ENCODE results near the gene GBA2.
A peak's percentile ranks its signal among the peaks of the same experiment; 100 is the strongest.

Gene GBA2

GRCh38 chr9:35763803-35764202, 14.8 kb upstream of the GBA2 start:
- no peak for DNase-seq

- DNase-seq: no peak
Measured at GRCh38 chr9:35763181-35763580, 14.2 kb upstream of the GBA2 start.

DNA sequence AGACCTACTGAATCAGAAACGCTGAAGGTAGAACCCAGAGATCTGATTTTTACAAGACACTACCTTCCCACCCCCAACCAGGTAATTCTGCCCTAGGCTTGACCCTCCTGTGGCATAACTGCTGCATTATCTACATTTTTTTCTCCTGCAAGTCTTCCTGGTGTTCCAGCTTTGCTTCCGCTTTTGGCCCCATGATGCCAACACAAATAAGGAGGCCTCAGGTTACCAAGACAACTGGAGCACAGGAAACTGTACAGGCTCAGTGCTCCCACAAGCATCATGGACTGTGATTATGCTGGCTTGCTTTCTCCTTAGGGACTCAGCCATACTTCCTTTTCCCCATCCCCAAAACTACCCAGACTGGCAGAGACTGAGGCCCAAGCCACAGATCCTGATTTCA, 11.6 kb upstream of the GBA2 start:
- no peak for DNase-seq

- DNase-seq: no peak
Measured at GRCh38 chr9:35759795-35760194, 10.8 kb upstream of the GBA2 start.

- no peak for DNase-seq
Measured at GRCh38 chr9:35758475-35759050, 9.5 kb upstream of the GBA2 start.

DNA sequence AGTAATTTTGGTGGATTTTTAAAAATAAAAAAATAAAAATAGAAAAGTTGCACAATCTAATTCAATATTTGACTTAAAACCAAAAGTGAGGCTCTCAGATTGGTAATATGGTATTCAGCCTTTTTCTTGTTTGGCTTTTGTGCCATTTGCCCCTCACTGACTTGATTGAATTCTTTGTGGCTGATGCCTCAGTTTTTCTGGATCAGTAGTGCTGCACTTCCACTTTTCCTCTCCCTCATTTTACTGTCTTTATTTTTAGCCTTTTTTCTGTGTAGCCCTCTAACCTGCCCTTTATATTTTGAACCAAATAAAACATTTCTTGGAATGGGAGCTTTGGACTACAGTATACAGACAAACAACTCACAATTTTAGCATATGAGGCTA, 8.9 kb upstream of the GBA2 start:
- DNase-seq: no peak

DNA sequence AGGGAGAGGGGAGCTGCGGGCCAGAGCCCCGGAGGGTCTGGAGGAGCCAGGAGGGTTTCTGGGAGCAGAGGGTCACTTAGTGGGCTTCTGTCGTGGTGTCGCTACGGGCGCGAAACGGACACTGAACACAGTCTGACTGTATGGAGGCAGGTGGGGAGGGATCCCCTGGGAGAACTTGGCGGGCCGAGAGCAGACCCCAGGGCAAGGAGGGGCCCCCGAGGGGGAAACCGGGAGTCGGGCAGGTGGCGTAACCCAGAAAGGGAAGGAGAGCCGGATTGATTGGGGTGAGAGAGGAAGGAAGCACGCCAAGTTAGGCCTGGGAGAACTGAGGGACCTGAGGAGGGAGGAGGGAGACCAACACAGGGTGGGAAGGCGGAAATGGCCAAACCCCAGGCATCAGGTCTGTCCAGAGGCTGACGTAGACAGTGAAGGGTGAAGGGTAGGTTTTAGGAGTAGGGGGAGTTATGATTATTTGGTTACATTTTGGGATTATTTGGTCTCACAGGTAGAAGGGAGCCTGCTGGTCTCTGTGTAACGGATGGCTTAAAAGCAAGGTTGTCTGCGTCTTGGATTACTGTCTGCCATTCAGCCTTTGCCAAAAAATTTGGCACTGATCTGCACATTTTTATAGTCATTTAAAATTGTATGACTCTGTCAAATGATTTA, 8.3 kb upstream of the GBA2 start:
- peak; percentile 40 for DNase-seq

DNA sequence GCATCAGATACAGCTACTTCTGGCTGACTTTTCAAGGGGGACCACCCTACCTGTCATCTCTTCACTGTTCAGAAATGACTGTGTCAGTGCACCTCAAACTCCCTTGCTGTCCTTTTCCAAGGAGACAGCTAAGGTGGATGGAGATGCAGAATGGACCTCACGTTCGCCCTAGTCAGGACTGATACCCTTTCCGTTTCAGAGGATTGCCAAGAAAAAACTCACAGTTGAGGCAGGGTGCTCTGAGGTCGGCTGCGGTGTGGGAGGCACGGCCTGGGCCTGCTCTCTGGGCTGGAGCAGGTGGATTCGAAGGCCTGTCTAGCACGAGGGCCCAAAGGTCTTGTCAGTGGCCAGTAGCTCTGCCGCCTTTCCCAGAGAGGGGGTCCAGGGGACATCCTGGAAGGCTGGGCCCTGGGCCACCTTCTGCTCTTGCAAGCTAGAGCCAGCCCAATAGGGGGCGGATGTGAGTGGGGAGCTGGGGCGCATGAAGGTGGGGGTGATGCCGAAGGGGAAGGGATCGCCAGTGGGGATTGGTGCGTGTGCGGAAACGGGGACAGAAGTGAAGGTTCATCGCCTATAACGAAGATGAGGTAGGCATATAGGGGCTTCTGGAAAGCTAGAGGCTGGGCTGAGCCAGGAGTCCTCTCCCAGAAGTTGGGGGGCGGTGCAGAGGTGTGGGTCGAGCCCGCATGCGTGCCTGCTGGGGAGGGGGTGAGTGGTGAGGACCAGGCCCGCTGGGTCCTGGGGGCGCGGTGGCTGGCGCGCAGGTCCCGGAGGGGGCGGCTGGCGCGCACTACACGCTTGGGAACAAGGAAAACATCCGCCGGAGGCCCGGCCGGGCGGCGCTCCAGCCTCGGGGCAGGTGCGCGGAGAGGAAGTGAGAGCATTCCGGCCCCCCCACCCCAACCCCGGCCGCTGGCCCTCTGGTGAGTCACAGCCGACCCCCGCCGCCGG, 7.5 kb upstream of the GBA2 start:
- DNase-seq: peak; percentile 29

- DNase-seq: no peak
Measured at GRCh38 chr9:35755071-35755470, 6.0 kb upstream of the GBA2 start.

DNA sequence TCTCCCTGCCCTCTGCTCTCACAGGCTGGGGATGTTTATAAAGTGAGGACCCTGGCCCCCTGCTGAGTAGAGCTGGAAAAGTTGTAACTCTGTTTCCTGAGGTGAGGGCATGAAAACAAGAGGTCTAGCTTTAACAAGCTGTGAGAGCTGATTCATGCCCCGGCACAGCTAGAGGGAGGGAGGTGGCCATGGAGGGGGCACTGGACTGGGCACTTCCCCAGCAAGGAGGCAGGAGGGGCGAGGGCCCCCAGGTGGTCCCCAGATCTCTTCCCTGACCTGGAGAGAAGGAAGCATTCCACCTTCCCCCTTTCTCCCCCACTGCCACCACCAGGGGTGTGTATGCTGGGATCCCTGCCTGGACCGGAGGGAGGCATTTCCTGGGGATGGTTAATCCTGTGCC, 5.2 kb upstream of the GBA2 start, which contains the start of gene MSMP:
Gene MSMP, minus strand, starts transcription at position 13 of the 400 bp plus-strand sequence. CDS start 147 bp downstream, outside the sequence.
- DNase-seq: no peak

DNA sequence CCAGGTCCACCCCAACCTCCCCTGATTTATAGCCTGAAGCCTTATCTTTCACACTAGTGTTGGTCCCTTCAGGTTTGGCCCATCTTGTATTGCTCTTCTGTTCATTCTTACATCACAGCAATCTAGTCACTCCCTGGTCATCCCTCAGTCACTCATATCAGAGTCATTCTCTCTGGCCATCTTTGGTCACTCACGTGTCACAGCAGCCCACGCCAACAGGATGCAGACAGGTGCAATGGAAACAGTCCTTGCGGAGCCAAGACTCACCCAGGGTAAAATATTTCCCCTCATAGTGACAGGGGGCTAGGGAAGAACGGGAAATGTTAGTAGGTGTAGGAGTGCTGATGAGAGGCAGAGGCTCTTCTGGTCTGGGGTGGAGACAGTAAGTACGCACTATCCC, 4.4 kb upstream of the GBA2 start:
- no peak for DNase-seq

GRCh38 chr9:35750256-35750531, 1.2 kb upstream of the GBA2 start:
- DNase-seq: no peak

GRCh38 chr9:35749515-35750255, 657 bp upstream of the GBA2 start:
- no peak for DNase-seq

- no peak for DNase-seq
Measured at GRCh38 chr9:35748242-35748857, 678 bp downstream of the GBA2 start.

DNA sequence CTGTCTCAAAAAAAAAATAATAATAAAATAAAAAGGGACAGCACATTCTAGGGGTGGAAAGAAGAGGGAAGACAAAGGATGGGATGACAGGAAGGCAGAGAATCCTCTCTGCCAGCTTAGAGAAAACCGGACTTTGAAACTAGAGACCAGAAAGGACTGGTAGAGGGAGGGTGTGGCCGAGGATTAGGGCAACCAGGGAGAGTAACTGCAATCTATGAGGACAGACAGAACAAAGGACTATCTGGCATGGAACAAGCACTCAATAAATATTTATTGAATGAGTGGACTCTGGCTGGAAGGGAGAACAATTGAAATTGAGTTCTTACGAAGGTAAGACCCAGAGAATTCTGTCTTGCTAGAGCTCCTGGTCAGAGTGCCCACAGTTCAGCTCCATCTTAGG, 2.4 kb downstream of the GBA2 start:
- no peak for DNase-seq

DNA sequence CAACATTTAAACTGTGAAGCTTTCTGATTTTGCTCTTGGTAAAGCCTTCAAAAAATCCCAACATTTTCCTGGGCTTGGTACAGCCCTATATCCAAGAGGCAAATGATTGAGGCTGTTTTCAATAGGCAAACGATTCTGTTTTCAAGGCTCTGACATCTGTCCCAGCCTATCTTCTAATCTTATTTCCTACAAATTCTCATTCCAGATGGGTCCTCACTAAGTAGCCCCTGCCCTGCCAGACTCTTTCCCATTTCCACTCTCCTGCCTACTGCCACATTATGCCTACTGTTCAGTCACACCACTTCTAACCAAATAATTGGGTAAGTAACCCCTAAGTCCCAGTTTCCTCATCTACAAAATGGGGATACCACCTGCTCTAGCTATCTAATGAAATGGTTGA, 3.5 kb downstream of the GBA2 start:
- DNase-seq: no peak

DNA sequence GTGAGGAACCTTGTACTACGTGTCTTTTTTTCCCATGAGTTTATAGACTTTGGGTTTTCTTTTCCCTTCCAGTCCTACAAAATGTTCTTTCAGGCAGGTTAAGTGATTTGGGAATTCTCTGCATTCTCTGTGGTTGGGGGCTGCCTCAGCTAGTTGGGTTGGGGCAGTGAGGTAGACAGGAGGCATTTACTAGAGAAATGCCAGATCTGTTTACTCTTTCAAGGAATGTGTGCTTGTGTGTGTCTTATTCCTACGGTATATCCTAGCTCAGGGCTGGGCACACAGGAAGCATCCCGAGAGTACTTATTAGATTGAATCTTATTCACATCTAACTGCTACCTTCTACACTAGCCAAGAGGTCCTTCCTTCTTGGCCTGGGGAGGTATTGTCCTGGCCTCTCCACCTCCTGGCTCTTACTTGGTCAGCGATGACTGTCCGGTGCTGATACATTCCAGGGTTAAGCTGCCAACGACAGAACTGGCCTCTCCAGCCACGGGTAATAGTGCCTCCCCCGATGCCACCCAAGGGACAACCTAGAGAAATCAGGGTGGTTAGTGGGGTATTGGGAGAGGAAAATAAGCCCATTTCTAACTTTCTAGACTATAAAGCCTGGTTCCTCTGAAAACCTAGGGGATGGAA, 5.0 kb downstream of the GBA2 start:
- no peak for DNase-seq

DNA sequence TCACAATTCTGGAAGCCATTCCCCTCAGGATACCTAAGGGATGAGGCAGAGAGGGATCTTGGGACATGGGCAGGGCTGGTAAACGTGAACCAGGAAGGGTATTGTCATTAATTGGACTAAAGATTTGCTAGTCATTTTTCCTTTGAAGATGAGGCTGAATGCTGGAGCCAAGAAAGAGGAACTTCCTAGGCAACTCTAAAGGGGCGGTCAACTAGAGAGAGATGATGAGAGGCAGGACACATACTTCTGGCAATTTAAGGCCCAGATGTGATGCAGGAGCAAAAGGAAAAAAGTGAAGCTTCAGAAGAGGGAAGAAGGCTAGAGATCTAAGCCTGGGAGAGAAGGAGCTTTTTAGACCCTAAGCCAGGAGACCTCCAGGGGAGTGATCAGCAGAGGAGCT, 5.6 kb downstream of the GBA2 start:
- DNase-seq: no peak

DNA sequence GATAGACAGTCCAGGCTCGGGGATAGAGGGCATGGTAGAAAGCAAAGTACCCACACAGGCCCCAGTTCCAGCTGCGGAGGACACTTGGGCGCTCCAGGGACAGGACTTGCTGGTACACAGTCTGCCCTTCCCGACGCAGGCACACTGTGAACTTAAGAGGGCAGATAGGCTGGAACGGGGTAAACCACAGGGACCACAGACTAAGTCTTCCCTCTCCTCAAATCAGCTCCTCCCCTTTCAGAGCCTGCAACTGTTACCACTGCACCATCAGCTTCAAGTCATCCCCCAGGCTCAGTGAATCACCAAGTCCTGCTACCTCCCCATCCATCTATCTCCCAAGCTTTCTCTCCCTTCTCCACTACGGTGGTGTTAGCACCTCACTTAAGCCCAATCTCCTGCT, 7.3 kb downstream of the GBA2 start:
- no peak for DNase-seq

DNA sequence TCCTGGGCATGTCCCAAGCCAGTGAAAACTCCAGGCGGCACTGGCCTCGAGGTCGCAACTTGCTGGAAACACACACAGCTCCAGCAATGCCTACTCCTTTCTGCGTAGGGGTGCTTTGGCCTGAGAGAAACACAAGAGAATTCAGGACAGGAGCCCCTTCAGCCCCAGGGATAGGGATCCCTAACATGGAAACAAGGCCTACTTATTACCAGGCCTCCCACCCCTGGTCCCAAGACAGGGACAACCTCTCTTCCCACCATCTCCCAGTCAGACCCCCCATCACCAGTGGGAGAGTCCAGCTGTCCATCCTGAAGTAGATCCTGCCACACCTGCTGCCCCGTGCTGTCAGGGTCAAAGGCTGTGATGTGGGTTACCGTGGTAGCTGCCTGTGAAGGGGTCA, 8.8 kb downstream of the GBA2 start:
- no peak for DNase-seq

DNA sequence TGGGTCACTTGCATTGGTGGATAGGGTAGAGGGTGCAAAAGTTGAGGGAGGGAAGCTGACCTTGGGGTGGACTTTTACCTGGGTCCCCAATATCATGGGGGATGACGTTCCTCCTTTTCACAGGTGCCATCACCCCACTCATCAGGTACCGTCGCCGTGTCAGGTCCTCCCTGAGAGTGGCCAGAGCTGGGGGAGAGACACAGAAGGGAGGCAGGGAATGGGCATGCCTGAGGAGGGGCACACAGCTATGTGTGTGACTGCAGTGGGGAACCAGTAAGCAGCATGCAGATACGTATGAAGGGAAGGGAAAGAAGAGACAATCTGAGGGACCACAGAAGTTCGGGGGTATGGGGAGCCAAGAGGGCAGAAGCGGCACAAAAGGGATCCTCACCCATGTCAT, 10.1 kb downstream of the GBA2 start:
- DNase-seq: no peak

DNA sequence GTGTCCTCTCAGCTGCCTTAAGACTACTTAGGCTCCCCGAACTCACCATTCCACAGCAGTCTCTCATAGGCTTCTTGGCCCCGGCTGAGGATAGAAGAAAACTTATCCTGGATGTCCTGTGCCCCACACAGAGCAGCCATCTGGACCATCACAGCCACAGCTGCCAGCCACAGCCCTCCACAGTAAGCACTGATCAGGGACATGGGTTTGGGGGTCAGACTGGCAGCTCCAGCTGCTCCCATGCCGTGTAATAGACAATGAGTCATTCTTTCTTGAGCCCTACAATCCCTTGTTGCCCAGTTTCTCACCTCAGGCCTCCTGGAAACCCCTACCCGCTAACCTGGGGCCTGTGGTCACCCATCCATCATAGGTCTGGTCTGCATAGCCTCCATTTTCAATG, 10.8 kb downstream of the GBA2 start:
- DNase-seq: no peak

- no peak for DNase-seq
Measured at GRCh38 chr9:35737143-35737542, 11.9 kb downstream of the GBA2 start.
